ENCODE measurements around the gene LRFN2. TPM values are rescaled to one million over a fixed set of nuclear protein-coding genes. Genes with fewer than 3 reads are reported as not detected.

LRFN2 gene
- polyA plus RNA-seq, 1 donor (not counting 4 experiments of a cell fraction or from before 2014, with no cell fraction given) = not detected

GRCh38 chr6:40588480-40588879, 1.3 kb upstream of the LRFN2 start:
- FAIRE-seq (no peak), DNase-seq (ENCODE audit: low read depth, low spot score) (no peak)
- Histone ChIP-seq H3K79me2 (ENCODE audit: control insufficient read depth, insufficient read depth, low read length) (no peaks in the 10 kb centered on the region), H3K9ac (ENCODE audit: control insufficient read depth, extremely low read depth, insufficient read depth, low read length) (no peak overlapping the region), H4K20me1 (ENCODE audit: control insufficient read depth, extremely low read depth, insufficient read depth, low read length) (no peaks in the 10 kb centered on the region), H3K4me3 (ENCODE audit: control insufficient read depth in 2 of 3, extremely low read depth in 1 of 3, insufficient read depth in 2 of 3, low read depth in 1 of 3, low read length in 3 of 3) (no peak overlapping the region), H3K4me1 (ENCODE audit: control insufficient read depth, extremely low read depth, insufficient read depth, low read length) (peaks cover 4% of the 10 kb centered on the region), H3K27ac (ENCODE audit: control insufficient read depth, insufficient read depth, low read length) (no peak overlapping the region), H3K27me3 (ENCODE audit: control insufficient read depth, extremely low read depth, insufficient read depth, low read length) (peaks cover 48% of the 10 kb centered on the region), H3K9me1 (ENCODE audit: control insufficient read depth, extremely low read depth, insufficient read depth, low read length) (no peaks in the 10 kb centered on the region), H3K4me2 (ENCODE audit: control insufficient read depth, extremely low read depth, insufficient read depth, low read depth, low read length) (no peak overlapping the region), H2AFZ (ENCODE audit: control insufficient read depth, low read length) (no peak overlapping the region), H3K36me3 (ENCODE audit: control insufficient read depth in 2 of 2, extremely low read depth in 1 of 2, insufficient read depth in 2 of 2, low read length in 2 of 2) (no peaks in the 10 kb centered on the region), H3K9me3 (ENCODE audit: control insufficient read depth, low read depth, low read length) (no peaks in the 10 kb centered on the region)
- TF ChIP-seq, protein P1, sequence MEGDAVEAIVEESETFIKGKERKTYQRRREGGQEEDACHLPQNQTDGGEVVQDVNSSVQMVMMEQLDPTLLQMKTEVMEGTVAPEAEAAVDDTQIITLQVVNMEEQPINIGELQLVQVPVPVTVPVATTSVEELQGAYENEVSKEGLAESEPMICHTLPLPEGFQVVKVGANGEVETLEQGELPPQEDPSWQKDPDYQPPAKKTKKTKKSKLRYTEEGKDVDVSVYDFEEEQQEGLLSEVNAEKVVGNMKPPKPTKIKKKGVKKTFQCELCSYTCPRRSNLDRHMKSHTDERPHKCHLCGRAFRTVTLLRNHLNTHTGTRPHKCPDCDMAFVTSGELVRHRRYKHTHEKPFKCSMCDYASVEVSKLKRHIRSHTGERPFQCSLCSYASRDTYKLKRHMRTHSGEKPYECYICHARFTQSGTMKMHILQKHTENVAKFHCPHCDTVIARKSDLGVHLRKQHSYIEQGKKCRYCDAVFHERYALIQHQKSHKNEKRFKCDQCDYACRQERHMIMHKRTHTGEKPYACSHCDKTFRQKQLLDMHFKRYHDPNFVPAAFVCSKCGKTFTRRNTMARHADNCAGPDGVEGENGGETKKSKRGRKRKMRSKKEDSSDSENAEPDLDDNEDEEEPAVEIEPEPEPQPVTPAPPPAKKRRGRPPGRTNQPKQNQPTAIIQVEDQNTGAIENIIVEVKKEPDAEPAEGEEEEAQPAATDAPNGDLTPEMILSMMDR (optimal IDR thresholded peaks at IDR 0.05 in 1 of 3, IDR thresholded peaks at IDR 0.05 in 1 of 3, conservative IDR thresholded peaks at IDR 0.05 in 1 of 3; ENCODE audit: extremely low read depth in 1 of 3, insufficient read depth in 2 of 3, low read length in 3 of 3) = no peak
- peak; percentile 17 for TF ChIP-seq EZH2 (IDR thresholded peaks at IDR 0.05; ENCODE audit: low read length)
- dilution Hi-C loops (cut with MboI; ENCODE audit: extremely low pct_ligation_motif_present, low sequenced_read_pairs) = no loop called here

GRCh38 chr6:40588070-40588384, 863 bp upstream of the LRFN2 start:
- TF ChIP-seq, protein P1 (optimal IDR thresholded peaks at IDR 0.05 in 1 of 3, IDR thresholded peaks at IDR 0.05 in 1 of 3, conservative IDR thresholded peaks at IDR 0.05 in 1 of 3; ENCODE audit: extremely low read depth in 1 of 3, insufficient read depth in 2 of 3, low read length in 3 of 3) = peak in 1 of 3 experiments; percentile 23
- TF ChIP-seq EZH2 (IDR thresholded peaks at IDR 0.05; ENCODE audit: low read length) = no peak
- no peaks in the 10 kb centered on the region for H3K9me3 ChIP-seq (ENCODE audit: control insufficient read depth, low read depth, low read length)
- no peaks in the 10 kb centered on the region for H3K79me2 ChIP-seq (ENCODE audit: control insufficient read depth, insufficient read depth, low read length)
- H3K27me3 ChIP-seq (ENCODE audit: control insufficient read depth, extremely low read depth, insufficient read depth, low read length) = peaks cover 51% of the 10 kb centered on the region
- no peak overlapping the region for H3K27ac ChIP-seq (ENCODE audit: control insufficient read depth, insufficient read depth, low read length)
- DNase-seq (ENCODE audit: low read depth, low spot score) (no peak), FAIRE-seq (no peak)
- peak overlapping the region in 2 of 3 experiments; percentile 8 to 32 for H3K4me3 ChIP-seq (ENCODE audit: control insufficient read depth in 2 of 3, extremely low read depth in 1 of 3, insufficient read depth in 2 of 3, low read depth in 1 of 3, low read length in 3 of 3)
- H3K4me2 ChIP-seq (ENCODE audit: control insufficient read depth, extremely low read depth, insufficient read depth, low read depth, low read length) = peak overlapping the region; percentile 76
- H4K20me1 ChIP-seq (ENCODE audit: control insufficient read depth, extremely low read depth, insufficient read depth, low read length) = no peaks in the 10 kb centered on the region
- peaks cover 4% of the 10 kb centered on the region for H3K4me1 ChIP-seq (ENCODE audit: control insufficient read depth, extremely low read depth, insufficient read depth, low read length)
- H3K9ac ChIP-seq (ENCODE audit: control insufficient read depth, extremely low read depth, insufficient read depth, low read length) = no peak overlapping the region
- no peaks in the 10 kb centered on the region for H3K9me1 ChIP-seq (ENCODE audit: control insufficient read depth, extremely low read depth, insufficient read depth, low read length)
- dilution Hi-C loops (cut with MboI; ENCODE audit: extremely low pct_ligation_motif_present, low sequenced_read_pairs) = no loop called here
- no peaks in the 10 kb centered on the region for H3K36me3 ChIP-seq (ENCODE audit: control insufficient read depth in 2 of 2, extremely low read depth in 1 of 2, insufficient read depth in 2 of 2, low read length in 2 of 2)
- no peak overlapping the region for H2AFZ ChIP-seq (ENCODE audit: control insufficient read depth, low read length)
